Natural killer cell (primary cell): Measurements from ENCODE around the gene ZNF648. TPM values are rescaled to one million over a fixed set of nuclear protein-coding genes. Genes with fewer than 3 reads are reported as not detected.

Experiments used
- ATAC-seq, 3 donors: fragments of 150-1000 bp in 2 of 3; fragments of 200-7000 bp in 1 of 3; cut with Tn5 transposase; 1 replicate in 1 of 3; 2 replicates in 2 of 3; pipeline ENCODE4 v1.10.0; 2021; ENCODE audit warnings: mild to moderate bottlenecking in 2 of 3, moderate library complexity in 2 of 3
- DNase-seq, 2 donors: peaks; one replicate each; pipeline versions ENCODE4 v3.0.0 to v3.0.0-alpha.2; 2013 to 2021; ENCODE audit warnings: mixed read lengths in 1 of 2
- H3K27ac ChIP-seq: one replicate; pipeline ENCODE4 v1.5.1; 2013; ENCODE audit warnings: mild to moderate bottlenecking, low read length
- H3K27me3 ChIP-seq: one replicate; pipeline ENCODE4 v1.6.1; 2013; ENCODE audit warnings: low read length; ENCODE audit not compliant: control insufficient read depth, insufficient read depth
- H3K36me3 ChIP-seq: one replicate; pipeline ENCODE4 v1.6.1; 2013; ENCODE audit warnings: low read length; ENCODE audit not compliant: control insufficient read depth, insufficient read depth
- H3K4me1 ChIP-seq: one replicate; pipeline ENCODE4 v1.6.1; 2013; ENCODE audit warnings: low read length; ENCODE audit not compliant: control insufficient read depth, insufficient read depth
- H3K4me3 ChIP-seq: one replicate; pipeline ENCODE4 v1.5.1; 2013; ENCODE audit warnings: low read length
- H3K9me3 ChIP-seq: one replicate; pipeline ENCODE4 v1.6.1; 2013; ENCODE audit warnings: low read length; ENCODE audit not compliant: control insufficient read depth, insufficient read depth
- H3K27ac Mint-ChIP-seq, 2 donors: one replicate each; pipeline ENCODE4 v1.8.0; 2022; ENCODE audit warnings: mild to moderate bottlenecking in 2 of 2, mixed read lengths in 2 of 2, moderate library complexity in 1 of 2
- H3K27me3 Mint-ChIP-seq, 2 donors: one replicate each; pipeline ENCODE4 v1.8.0; 2022; ENCODE audit warnings: low read depth in 2 of 2, mixed read lengths in 2 of 2
- H3K36me3 Mint-ChIP-seq: one replicate; pipeline ENCODE4 v1.8.0; 2022; ENCODE audit warnings: mixed read lengths
- H3K4me1 Mint-ChIP-seq, 2 donors: one replicate each; pipeline ENCODE4 v1.8.0; 2022; ENCODE audit warnings: mixed read lengths in 2 of 2
- H3K4me3 Mint-ChIP-seq: one replicate; pipeline ENCODE4 v1.8.0; 2022; ENCODE audit warnings: mild to moderate bottlenecking, moderate library complexity, mixed read lengths
- H3K9me3 Mint-ChIP-seq, 2 donors: one replicate each; pipeline ENCODE4 v1.8.0; 2022; ENCODE audit warnings: mixed read lengths in 2 of 2
- WGBS: methylation state at CpG from one replicate; pipeline ENCODE4 v1.1.7; 2013; ENCODE audit warnings: missing lambda C conversion rate; ENCODE audit not compliant: insufficient coverage; 5-methylcytosine and 5-hydroxymethylcytosine counted together
- intact Hi-C: fragments of 100-400 bp; cut with micrococcal nuclease; formaldehyde crosslinking; loops from one replicate; pipeline ENCODE4 v1.14.2; 2022
- total RNA-seq, 4 donors: library from RNA; stranded (reverse); fragments of 120-200 nt in 1 of 4; gene quantifications; one replicate each; pipeline versions ENCODE4 v1.2.3 to v1.2.4, GENCODE V29; 2013 to 2022
- TF ChIP-seq, protein P1 (sequence below): fragments of 200-600 bp; IDR thresholded peaks from one replicate; pipeline ENCODE4 v1.8.0; 2022; ENCODE audit warnings: antibody characterized with exemption

The ZNF648 gene
- total RNA-seq, 3 donors from 2014 or later (not counting 1 experiment from before 2014, with no cell fraction given): not detected

DNA sequence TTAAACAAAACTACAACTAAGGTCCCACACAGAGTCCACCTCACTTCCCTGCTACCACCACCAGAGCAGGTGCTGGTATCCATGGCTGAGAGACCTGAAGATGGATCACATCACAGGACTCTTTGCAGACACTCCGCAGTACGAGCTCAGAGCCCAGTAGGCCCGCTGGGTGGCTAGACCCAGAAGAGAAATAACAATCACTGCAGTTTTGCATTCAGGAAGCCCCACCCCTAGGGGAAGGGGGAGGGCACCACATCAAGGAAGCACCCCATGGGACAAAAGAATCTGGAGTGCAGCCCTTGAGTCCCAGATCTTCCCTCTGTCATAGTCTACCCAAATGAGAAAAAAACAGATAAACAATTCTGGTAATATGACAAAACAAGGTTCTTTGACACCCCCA is 56.9 kb downstream of the ZNF648 start:
- TF ChIP-seq, protein P1, sequence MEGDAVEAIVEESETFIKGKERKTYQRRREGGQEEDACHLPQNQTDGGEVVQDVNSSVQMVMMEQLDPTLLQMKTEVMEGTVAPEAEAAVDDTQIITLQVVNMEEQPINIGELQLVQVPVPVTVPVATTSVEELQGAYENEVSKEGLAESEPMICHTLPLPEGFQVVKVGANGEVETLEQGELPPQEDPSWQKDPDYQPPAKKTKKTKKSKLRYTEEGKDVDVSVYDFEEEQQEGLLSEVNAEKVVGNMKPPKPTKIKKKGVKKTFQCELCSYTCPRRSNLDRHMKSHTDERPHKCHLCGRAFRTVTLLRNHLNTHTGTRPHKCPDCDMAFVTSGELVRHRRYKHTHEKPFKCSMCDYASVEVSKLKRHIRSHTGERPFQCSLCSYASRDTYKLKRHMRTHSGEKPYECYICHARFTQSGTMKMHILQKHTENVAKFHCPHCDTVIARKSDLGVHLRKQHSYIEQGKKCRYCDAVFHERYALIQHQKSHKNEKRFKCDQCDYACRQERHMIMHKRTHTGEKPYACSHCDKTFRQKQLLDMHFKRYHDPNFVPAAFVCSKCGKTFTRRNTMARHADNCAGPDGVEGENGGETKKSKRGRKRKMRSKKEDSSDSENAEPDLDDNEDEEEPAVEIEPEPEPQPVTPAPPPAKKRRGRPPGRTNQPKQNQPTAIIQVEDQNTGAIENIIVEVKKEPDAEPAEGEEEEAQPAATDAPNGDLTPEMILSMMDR: no peak
- Mint-ChIP-seq H3K27me3 (peaks cover 5 to 20% of the 10 kb centered on the region in 2 donors), H3K4me1 (no peaks in the 10 kb centered on the region), H3K27ac (no peak overlapping the region), H3K4me3 (no peak overlapping the region), H3K9me3 (peaks cover 0 to 2% of the 10 kb centered on the region in 2 donors), H3K36me3 (no peaks in the 10 kb centered on the region)
- no peaks in the 10 kb centered on the region for H3K27me3 ChIP-seq
- H3K27ac ChIP-seq: no peak overlapping the region
- H3K4me3 ChIP-seq: no peak overlapping the region
- no peaks in the 10 kb centered on the region for H3K4me1 ChIP-seq
- H3K9me3 ChIP-seq: no peaks in the 10 kb centered on the region
- H3K36me3 ChIP-seq: no peaks in the 10 kb centered on the region
- ATAC-seq: no peak
- WGBS: 100% methylated on average over 3 of the region's 3 CpGs
- DNase-seq: no peak
- intact Hi-C loops: no loop called here
